Mesenchymal stem cell (in vitro differentiated cells and primary cell): ENCODE measurements around the gene CABLES2.

Source experiments
- DNase-seq: peaks from one replicate; pipeline ENCODE4 v3.0.0-alpha.2; 2013
- H2AFZ ChIP-seq: one replicate; pipeline ENCODE4 v1.6.1; 2013; ENCODE audit warnings: low read depth, mild to moderate bottlenecking, control low read depth, inconsistent platforms, low read length, moderate library complexity
- H2AK5ac ChIP-seq: 2 replicates; pipeline ENCODE4 v1.6.1; 2013; ENCODE audit warnings: low read length, moderate library complexity, mild to moderate bottlenecking, inconsistent platforms; ENCODE audit not compliant: severe bottlenecking
- H2BK120ac ChIP-seq: one replicate; pipeline ENCODE4 v1.6.1; 2013; ENCODE audit warnings: low read depth, mild to moderate bottlenecking, inconsistent platforms, low read length, moderate library complexity
- H2BK12ac ChIP-seq, 2 experiments: one replicate each; pipeline ENCODE4 v1.6.1; 2013; ENCODE audit warnings: inconsistent platforms in 2 of 2, low read length in 2 of 2, mild to moderate bottlenecking in 2 of 2, moderate library complexity in 2 of 2, control low read depth in 1 of 2
- H2BK15ac ChIP-seq: one replicate; pipeline ENCODE4 v1.6.1; 2013; ENCODE audit warnings: mild to moderate bottlenecking, low read depth, inconsistent platforms; ENCODE audit not compliant: poor library complexity, severe bottlenecking
- H2BK5ac ChIP-seq: 2 replicates; pipeline ENCODE4 v1.6.1; 2013; ENCODE audit warnings: low read depth, mild to moderate bottlenecking, low read length, control low read depth, inconsistent platforms; ENCODE audit not compliant: poor library complexity, severe bottlenecking
- H3K14ac ChIP-seq, 2 experiments: one replicate each; pipeline ENCODE4 v1.6.1; 2013; ENCODE audit warnings: inconsistent platforms in 2 of 2, low read length in 2 of 2, control low read depth in 1 of 2, mild to moderate bottlenecking in 1 of 2, moderate library complexity in 1 of 2
- H3K18ac ChIP-seq, 2 experiments: one replicate each; pipeline ENCODE4 v1.6.1; 2013; ENCODE audit warnings: inconsistent platforms in 2 of 2, low read length in 2 of 2, control low read depth in 1 of 2, low read depth in 1 of 2, mild to moderate bottlenecking in 1 of 2
- H3K23ac ChIP-seq, 2 experiments: one replicate each; pipeline ENCODE4 v1.6.1; 2013; ENCODE audit warnings: inconsistent platforms in 2 of 2, low read length in 2 of 2, mild to moderate bottlenecking in 2 of 2, moderate library complexity in 2 of 2, control low read depth in 1 of 2
- H3K27ac ChIP-seq: 2 replicates; pipeline ENCODE4 v1.5.1; 2013; ENCODE audit warnings: mild to moderate bottlenecking, moderate library complexity, low read length, control low read depth, inconsistent platforms; ENCODE audit not compliant: poor library complexity, severe bottlenecking
- H3K27me3 ChIP-seq, 2 experiments: 2 replicates each; pipeline versions ENCODE4 v1.6.1 to v1.7.0; 2013; ENCODE audit warnings: low read length in 2 of 2, mild to moderate bottlenecking in 2 of 2, moderate library complexity in 2 of 2, control low read depth in 1 of 2, inconsistent platforms in 1 of 2; ENCODE audit not compliant: control insufficient read depth in 1 of 2, insufficient read depth in 1 of 2
- H3K36me3 ChIP-seq, 2 experiments: 2 replicates each; pipeline versions ENCODE4 v1.6.1 to v1.7.0; 2013; ENCODE audit warnings: low read length in 2 of 2, control low read depth in 1 of 2, inconsistent platforms in 1 of 2, low read depth in 1 of 2, mild to moderate bottlenecking in 1 of 2; ENCODE audit not compliant: insufficient read depth in 2 of 2, control insufficient read depth in 1 of 2
- H3K4ac ChIP-seq, 2 experiments: one replicate each; pipeline ENCODE4 v1.6.1; 2013; ENCODE audit warnings: inconsistent platforms in 2 of 2, low read length in 2 of 2, mild to moderate bottlenecking in 2 of 2, moderate library complexity in 2 of 2, control low read depth in 1 of 2, low read depth in 1 of 2
- H3K4me1 ChIP-seq: 2 replicates; pipeline ENCODE4 v1.6.1; 2013; ENCODE audit warnings: low read depth, low read length, control low read depth; ENCODE audit not compliant: control insufficient read depth, insufficient read depth
- H3K4me2 ChIP-seq: 2 replicates; pipeline ENCODE4 v1.6.1; 2013; ENCODE audit warnings: low read length, mild to moderate bottlenecking, inconsistent platforms; ENCODE audit not compliant: poor library complexity, severe bottlenecking
- H3K4me3 ChIP-seq, 2 experiments: 2 replicates each; pipeline versions ENCODE4 v1.5.1 to v1.7.0; 2013; ENCODE audit warnings: low read length in 2 of 2, mild to moderate bottlenecking in 2 of 2, control low read depth in 1 of 2, low read depth in 1 of 2; ENCODE audit not compliant: insufficient read depth in 1 of 2
- H3K79me1 ChIP-seq: replicated peaks from 2 replicates; pipeline ENCODE4 v1.6.1; 2013; ENCODE audit warnings: mild to moderate bottlenecking, control low read depth, low read length, inconsistent platforms; ENCODE audit not compliant: poor library complexity, severe bottlenecking
- H3K9ac ChIP-seq: 2 replicates; pipeline ENCODE4 v1.7.0; 2013; ENCODE audit warnings: mild to moderate bottlenecking, low read length, moderate library complexity
- H3K9me3 ChIP-seq: 2 replicates; pipeline ENCODE4 v1.7.0; 2013; ENCODE audit warnings: mild to moderate bottlenecking, low read length; ENCODE audit not compliant: control insufficient read depth
- H4K8ac ChIP-seq: one replicate; pipeline ENCODE4 v1.6.1; 2013; ENCODE audit warnings: inconsistent platforms, mild to moderate bottlenecking, low read length, moderate library complexity
- H4K91ac ChIP-seq: one replicate; pipeline ENCODE4 v1.6.1; 2013; ENCODE audit warnings: mild to moderate bottlenecking, low read length, inconsistent platforms
- WGBS: methylation state at CpG from one replicate; pipeline ENCODE4 v1.1.7; 2013; ENCODE audit warnings: mixed read lengths; 5-methylcytosine and 5-hydroxymethylcytosine counted together

CABLES2 gene

GRCh38 chr20:62418709-62419487 lies 11.8 kb upstream of the CABLES2 start:
- no peak overlapping the region for H3K4ac ChIP-seq
- H3K4me1 ChIP-seq, result peaks cover 2% of the 10 kb centered on the region
- H3K27me3 ChIP-seq, result peaks cover 7 to 59% of the 10 kb centered on the region in 2 experiments
- no peak overlapping the region for H2AFZ ChIP-seq
- H2BK120ac ChIP-seq, result no peak overlapping the region
- no peak overlapping the region for H3K9ac ChIP-seq
- no peaks in the 10 kb centered on the region for H3K36me3 ChIP-seq
- no peaks in the 10 kb centered on the region for H3K9me3 ChIP-seq
- no peak overlapping the region for H2BK12ac ChIP-seq
- no peak overlapping the region for H3K18ac ChIP-seq
- H2AK5ac ChIP-seq, result no peak overlapping the region
- no peak for DNase-seq
- H3K4me2 ChIP-seq, result no peak overlapping the region
- WGBS, result 82% methylated on average over 19 of the region's 19 CpGs
- no peaks in the 10 kb centered on the region for H3K79me1 ChIP-seq
- H3K14ac ChIP-seq, result no peak overlapping the region
- H2BK5ac ChIP-seq, result no peak overlapping the region
- no peak overlapping the region for H2BK15ac ChIP-seq
- no peak overlapping the region for H3K23ac ChIP-seq
- no peak overlapping the region for H3K4me3 ChIP-seq
- H3K27ac ChIP-seq, result no peak overlapping the region
- no peak overlapping the region for H4K8ac ChIP-seq
- H4K91ac ChIP-seq, result no peak overlapping the region

DNA sequence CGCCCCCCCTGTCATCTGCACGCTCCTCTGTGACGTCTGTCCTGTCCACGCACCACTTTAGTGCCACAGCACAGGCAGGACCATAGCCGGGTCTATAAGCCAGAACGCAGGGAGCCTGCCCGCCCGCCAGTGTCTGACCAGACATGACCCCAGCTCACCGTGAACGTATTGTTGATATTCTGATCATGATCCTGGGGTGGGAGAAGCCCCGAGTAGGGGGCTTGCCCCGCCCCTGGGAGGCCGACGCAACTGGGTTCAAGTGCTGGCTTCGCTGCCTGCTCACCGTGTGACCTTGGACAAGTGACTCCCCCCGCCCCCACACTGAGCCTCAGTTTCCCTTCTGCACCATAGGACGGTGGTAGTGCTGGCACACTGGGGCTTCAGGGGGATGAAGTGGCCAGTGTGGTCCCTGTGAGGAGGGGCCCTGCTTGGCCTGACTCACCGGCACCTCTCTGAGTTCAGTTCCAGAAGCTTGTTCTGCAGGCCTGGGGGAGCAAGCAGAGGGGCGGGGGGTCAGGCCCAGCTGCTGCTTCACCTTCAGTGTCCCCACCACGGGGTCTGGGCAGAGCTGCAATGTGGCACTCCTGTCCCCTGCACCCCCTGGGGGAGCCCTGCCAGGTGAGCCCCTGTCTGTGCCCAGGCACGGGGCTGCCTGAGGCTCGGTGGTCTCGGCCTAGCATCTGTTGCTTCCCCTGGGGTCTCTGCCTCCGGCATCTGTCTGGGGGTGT lies 11.1 kb upstream of the CABLES2 start:
- H3K18ac ChIP-seq, result no peak overlapping the region
- H2BK12ac ChIP-seq, result no peak overlapping the region
- no peaks in the 10 kb centered on the region for H3K36me3 ChIP-seq
- no peak overlapping the region for H4K91ac ChIP-seq
- H3K27me3 ChIP-seq, result peaks cover 7 to 54% of the 10 kb centered on the region in 2 experiments
- H3K9me3 ChIP-seq, result no peaks in the 10 kb centered on the region
- no peak overlapping the region for H3K4ac ChIP-seq
- WGBS, result 85% methylated on average over 24 of the region's 25 CpGs
- H4K8ac ChIP-seq, result no peak overlapping the region
- H3K9ac ChIP-seq, result no peak overlapping the region
- H3K27ac ChIP-seq, result no peak overlapping the region
- H2BK120ac ChIP-seq, result no peak overlapping the region
- no peak overlapping the region for H2AK5ac ChIP-seq
- no peak overlapping the region for H2AFZ ChIP-seq
- H3K14ac ChIP-seq, result no peak overlapping the region
- no peak overlapping the region for H2BK15ac ChIP-seq
- no peaks in the 10 kb centered on the region for H3K79me1 ChIP-seq
- H3K4me2 ChIP-seq, result no peak overlapping the region
- no peak overlapping the region for H2BK5ac ChIP-seq
- H3K23ac ChIP-seq, result no peak overlapping the region
- DNase-seq, result no peak
- no peak overlapping the region for H3K4me3 ChIP-seq
- H3K4me1 ChIP-seq, result peaks cover 2% of the 10 kb centered on the region

DNA sequence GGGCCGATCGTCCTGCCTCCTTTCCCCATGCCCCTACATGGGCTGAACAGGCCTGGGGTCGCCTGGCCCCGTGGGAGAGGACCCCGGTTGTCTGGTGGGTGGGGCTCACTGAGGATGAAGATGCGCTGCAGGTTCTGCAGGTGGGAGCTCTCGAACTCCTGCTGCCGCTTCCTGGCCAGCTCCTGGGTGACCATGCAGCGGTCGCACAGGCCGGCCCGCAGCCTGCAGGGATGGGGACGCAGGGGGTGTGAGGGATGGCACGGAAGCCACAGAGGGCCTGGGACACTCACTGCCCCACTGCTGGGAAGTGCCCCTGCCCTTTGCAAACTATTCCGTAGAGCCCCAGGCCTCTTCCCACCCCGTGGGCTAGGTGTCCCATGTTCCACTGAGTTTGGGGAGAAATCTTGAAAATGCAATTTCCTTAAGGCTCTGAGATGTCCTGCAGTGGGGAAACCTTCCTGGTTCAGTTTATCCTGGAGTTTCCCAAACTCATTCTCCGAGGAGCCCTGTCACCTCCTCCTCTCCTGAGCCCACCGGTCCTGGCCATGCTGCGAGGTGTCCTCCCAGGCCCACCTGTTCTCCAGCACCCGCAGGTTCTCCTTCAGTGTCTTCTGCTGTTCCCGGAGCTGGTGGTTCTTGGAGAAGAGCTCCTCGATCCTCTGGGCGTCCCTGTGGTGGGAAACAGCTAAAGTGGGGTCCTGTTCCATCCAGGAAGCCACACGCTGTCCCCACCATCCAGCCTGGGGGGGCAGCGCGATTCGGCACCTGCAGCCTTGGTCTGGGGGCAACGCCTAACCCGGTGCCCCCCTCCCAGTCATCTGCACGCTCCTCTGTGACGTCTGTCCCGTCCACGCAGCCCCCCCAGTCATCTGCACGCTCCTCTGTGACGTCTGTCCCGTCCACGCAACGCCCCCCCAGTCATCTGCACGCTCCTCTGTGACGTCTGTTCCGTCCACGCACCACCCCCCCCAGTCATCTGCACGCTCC lies 9.9 kb upstream of the CABLES2 start:
- Histone ChIP-seq H3K4me1 (peaks cover 2% of the 10 kb centered on the region), H2BK15ac (no peak overlapping the region), H3K36me3 (no peaks in the 10 kb centered on the region), H3K23ac (peak overlapping the region in 1 of 2 experiments; percentile 14), H3K79me1 (no peaks in the 10 kb centered on the region), H3K4me2 (no peak overlapping the region), H3K27ac (no peak overlapping the region), H4K91ac (no peak overlapping the region), H2AK5ac (no peak overlapping the region), H2BK5ac (no peak overlapping the region), H3K18ac (no peak overlapping the region), H2BK12ac (no peak overlapping the region), H3K9ac (no peak overlapping the region), H2AFZ (no peak overlapping the region), H3K4me3 (no peak overlapping the region), H3K14ac (no peak overlapping the region), H3K9me3 (no peaks in the 10 kb centered on the region), H2BK120ac (no peak overlapping the region), H3K27me3 (peaks cover 9 to 57% of the 10 kb centered on the region in 2 experiments), H4K8ac (no peak overlapping the region), H3K4ac (no peak overlapping the region)
- no peak for DNase-seq
- WGBS, result 86% methylated on average over 37 of the region's 43 CpGs
